ENCODE results near the gene NAXD. TPM values are rescaled to one million over a fixed set of nuclear protein-coding genes. Genes with fewer than 3 reads are reported as not detected.

NAXD gene
- total and polyA plus RNA-seq, 10 of the 15 experiments (the other 5 are each of a cell fraction or from before 2014, with no cell fraction given): 1.5 to 36.2 (median 23.8) TPM

DNA sequence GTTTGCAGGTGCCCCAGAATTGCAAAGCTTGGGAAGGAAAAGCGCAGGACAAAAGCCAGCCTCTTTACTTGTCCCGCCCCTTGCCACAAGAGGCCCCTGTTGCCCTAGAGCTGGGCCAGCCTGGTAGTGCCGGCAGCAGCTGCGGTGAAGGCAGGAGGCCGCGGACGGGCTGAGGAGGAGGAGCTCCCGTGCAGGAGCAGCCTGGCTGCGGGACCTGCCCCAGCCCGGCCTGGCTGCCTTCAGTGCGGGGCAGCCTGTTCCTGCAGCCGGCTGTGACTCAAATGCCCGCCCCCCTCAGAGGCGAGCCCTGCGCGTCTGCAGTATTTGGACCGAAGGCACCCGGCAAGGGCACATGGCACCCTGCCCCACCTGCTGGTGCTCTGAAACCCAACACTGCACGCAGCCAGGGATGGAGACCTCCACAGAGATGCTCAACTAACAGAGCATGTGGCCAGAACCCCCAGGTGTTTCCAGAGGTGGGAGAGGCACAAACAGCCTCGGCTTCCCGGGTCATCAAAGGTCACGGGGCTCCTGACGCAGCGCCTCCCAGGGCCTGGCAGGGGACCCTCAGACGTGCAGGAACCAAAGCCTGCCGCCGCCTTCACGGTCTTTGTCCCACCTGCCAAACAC lies 29.7 kb downstream of the NAXD start (continued):
- TF ChIP-seq, protein P1, sequence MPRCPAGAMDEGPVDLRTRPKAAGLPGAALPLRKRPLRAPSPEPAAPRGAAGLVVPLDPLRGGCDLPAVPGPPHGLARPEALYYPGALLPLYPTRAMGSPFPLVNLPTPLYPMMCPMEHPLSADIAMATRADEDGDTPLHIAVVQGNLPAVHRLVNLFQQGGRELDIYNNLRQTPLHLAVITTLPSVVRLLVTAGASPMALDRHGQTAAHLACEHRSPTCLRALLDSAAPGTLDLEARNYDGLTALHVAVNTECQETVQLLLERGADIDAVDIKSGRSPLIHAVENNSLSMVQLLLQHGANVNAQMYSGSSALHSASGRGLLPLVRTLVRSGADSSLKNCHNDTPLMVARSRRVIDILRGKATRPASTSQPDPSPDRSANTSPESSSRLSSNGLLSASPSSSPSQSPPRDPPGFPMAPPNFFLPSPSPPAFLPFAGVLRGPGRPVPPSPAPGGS (IDR thresholded peaks at IDR 0.05; ENCODE audit: borderline replicate concordance, insufficient read depth, low read depth, low read length, poor library complexity, severe bottlenecking): peak; percentile 64
- TF ChIP-seq, protein P2, sequence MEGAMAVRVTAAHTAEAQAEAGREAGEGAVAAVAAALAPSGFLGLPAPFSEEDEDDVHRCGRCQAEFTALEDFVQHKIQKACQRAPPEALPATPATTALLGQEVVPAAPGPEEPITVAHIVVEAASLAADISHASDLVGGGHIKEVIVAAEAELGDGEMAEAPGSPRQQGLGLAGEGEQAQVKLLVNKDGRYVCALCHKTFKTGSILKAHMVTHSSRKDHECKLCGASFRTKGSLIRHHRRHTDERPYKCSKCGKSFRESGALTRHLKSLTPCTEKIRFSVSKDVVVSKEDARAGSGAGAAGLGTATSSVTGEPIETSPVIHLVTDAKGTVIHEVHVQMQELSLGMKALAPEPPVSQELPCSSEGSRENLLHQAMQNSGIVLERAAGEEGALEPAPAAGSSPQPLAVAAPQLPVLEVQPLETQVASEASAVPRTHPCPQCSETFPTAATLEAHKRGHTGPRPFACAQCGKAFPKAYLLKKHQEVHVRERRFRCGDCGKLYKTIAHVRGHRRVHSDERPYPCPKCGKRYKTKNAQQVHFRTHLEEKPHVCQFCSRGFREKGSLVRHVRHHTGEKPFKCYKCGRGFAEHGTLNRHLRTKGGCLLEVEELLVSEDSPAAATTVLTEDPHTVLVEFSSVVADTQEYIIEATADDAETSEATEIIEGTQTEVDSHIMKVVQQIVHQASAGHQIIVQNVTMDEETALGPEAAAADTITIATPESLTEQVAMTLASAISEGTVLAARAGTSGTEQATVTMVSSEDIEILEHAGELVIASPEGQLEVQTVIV (IDR thresholded peaks at IDR 0.05; ENCODE audit: borderline replicate concordance, partially characterized antibody): no peak
- TF ChIP-seq YY1 (IDR thresholded peaks at IDR 0.05; ENCODE audit: low read depth, low read length) (0 out of 2 replicates have a peak, but pooled peaks have one; percentile 24), RUNX3 (IDR thresholded peaks at IDR 0.05; ENCODE audit: low read length) (peak; percentile 46; the same call in 1 of the 2 replicates), SMAD5 (IDR thresholded peaks at IDR 0.05; ENCODE audit: low read depth) (no peak), POLR2A (IDR thresholded peaks at IDR 0.05; ENCODE audit: low read depth, low read length) (peak; percentile 37; the same call in 1 of the 2 replicates), MXI1 (IDR thresholded peaks at IDR 0.05; ENCODE audit: low read depth, low read length) (no peak), TCF12 (IDR thresholded peaks at IDR 0.05; ENCODE audit: low read depth, low read length) (0 out of 2 replicates have a peak, but pooled peaks have one; percentile 40), CEBPB (IDR thresholded peaks at IDR 0.05; ENCODE audit: borderline replicate concordance in 1 of 2, low read depth in 2 of 2, low read length in 2 of 2) (no peak), TAF1 (IDR thresholded peaks at IDR 0.05; ENCODE audit: borderline replicate concordance, low read depth, low read length) (no peak), ASH2L (IDR thresholded peaks at IDR 0.05; ENCODE audit: borderline replicate concordance, low read depth) (no peak), MTA3 (IDR thresholded peaks at IDR 0.05; ENCODE audit: borderline replicate concordance, low read length) (no peak), BRCA1 (IDR thresholded peaks at IDR 0.05; ENCODE audit: low read depth, low read length) (no peak)
- TF ChIP-seq, protein P3, sequence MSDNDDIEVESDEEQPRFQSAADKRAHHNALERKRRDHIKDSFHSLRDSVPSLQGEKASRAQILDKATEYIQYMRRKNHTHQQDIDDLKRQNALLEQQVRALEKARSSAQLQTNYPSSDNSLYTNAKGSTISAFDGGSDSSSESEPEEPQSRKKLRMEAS (IDR thresholded peaks at IDR 0.05; ENCODE audit: low read depth, low read length): no peak
- TF ChIP-seq, protein P4, sequence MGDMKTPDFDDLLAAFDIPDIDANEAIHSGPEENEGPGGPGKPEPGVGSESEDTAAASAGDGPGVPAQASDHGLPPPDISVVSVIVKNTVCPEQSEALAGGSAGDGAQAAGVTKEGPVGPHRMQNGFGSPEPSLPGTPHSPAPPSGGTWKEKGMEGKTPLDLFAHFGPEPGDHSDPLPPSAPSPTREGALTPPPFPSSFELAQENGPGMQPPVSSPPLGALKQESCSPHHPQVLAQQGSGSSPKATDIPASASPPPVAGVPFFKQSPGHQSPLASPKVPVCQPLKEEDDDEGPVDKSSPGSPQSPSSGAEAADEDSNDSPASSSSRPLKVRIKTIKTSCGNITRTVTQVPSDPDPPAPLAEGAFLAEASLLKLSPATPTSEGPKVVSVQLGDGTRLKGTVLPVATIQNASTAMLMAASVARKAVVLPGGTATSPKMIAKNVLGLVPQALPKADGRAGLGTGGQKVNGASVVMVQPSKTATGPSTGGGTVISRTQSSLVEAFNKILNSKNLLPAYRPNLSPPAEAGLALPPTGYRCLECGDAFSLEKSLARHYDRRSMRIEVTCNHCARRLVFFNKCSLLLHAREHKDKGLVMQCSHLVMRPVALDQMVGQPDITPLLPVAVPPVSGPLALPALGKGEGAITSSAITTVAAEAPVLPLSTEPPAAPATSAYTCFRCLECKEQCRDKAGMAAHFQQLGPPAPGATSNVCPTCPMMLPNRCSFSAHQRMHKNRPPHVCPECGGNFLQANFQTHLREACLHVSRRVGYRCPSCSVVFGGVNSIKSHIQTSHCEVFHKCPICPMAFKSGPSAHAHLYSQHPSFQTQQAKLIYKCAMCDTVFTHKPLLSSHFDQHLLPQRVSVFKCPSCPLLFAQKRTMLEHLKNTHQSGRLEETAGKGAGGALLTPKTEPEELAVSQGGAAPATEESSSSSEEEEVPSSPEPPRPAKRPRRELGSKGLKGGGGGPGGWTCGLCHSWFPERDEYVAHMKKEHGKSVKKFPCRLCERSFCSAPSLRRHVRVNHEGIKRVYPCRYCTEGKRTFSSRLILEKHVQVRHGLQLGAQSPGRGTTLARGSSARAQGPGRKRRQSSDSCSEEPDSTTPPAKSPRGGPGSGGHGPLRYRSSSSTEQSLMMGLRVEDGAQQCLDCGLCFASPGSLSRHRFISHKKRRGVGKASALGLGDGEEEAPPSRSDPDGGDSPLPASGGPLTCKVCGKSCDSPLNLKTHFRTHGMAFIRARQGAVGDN (IDR thresholded peaks at IDR 0.05): no peak
- TF ChIP-seq, protein P5, sequence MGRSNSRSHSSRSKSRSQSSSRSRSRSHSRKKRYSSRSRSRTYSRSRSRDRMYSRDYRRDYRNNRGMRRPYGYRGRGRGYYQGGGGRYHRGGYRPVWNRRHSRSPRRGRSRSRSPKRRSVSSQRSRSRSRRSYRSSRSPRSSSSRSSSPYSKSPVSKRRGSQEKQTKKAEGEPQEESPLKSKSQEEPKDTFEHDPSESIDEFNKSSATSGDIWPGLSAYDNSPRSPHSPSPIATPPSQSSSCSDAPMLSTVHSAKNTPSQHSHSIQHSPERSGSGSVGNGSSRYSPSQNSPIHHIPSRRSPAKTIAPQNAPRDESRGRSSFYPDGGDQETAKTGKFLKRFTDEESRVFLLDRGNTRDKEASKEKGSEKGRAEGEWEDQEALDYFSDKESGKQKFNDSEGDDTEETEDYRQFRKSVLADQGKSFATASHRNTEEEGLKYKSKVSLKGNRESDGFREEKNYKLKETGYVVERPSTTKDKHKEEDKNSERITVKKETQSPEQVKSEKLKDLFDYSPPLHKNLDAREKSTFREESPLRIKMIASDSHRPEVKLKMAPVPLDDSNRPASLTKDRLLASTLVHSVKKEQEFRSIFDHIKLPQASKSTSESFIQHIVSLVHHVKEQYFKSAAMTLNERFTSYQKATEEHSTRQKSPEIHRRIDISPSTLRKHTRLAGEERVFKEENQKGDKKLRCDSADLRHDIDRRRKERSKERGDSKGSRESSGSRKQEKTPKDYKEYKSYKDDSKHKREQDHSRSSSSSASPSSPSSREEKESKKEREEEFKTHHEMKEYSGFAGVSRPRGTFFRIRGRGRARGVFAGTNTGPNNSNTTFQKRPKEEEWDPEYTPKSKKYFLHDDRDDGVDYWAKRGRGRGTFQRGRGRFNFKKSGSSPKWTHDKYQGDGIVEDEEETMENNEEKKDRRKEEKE (IDR thresholded peaks at IDR 0.05): no peak
- TF ChIP-seq, protein P6, sequence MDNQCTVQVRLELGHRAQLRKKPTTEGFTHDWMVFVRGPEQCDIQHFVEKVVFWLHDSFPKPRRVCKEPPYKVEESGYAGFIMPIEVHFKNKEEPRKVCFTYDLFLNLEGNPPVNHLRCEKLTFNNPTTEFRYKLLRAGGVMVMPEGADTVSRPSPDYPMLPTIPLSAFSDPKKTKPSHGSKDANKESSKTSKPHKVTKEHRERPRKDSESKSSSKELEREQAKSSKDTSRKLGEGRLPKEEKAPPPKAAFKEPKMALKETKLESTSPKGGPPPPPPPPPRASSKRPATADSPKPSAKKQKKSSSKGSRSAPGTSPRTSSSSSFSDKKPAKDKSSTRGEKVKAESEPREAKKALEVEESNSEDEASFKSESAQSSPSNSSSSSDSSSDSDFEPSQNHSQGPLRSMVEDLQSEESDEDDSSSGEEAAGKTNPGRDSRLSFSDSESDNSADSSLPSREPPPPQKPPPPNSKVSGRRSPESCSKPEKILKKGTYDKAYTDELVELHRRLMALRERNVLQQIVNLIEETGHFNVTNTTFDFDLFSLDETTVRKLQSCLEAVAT (IDR thresholded peaks at IDR 0.05): no peak
